Colonic mucosa (tissue), 4 donors: ENCODE results near the gene PFKL. TPM values are rescaled to one million over a fixed set of nuclear protein-coding genes. Genes with fewer than 3 reads are reported as not detected.

ENCODE experiments used
- DNase-seq: peaks from one replicate; pipeline ENCODE4 v3.0.0-alpha.2; 2020
- H3K27ac ChIP-seq: fragments of 200-600 bp; one replicate; pipeline ENCODE4 v1.8.0; 2021
- H3K27me3 ChIP-seq: fragments of 200-600 bp; one replicate; pipeline ENCODE4 v1.8.0; 2021
- H3K36me3 ChIP-seq: fragments of 200-600 bp; one replicate; pipeline ENCODE4 v1.8.0; 2021
- H3K4me1 ChIP-seq: fragments of 200-600 bp; one replicate; pipeline ENCODE4 v1.8.0; 2021; ENCODE audit warnings: mild to moderate bottlenecking
- H3K4me3 ChIP-seq: fragments of 200-600 bp; one replicate; pipeline ENCODE4 v1.8.0; 2021
- H3K9ac ChIP-seq, 2 donors: one replicate each; pipeline ENCODE4 v1.7.0; 2013; ENCODE audit warnings: control low read depth in 2 of 2, low read depth in 2 of 2, low read length in 2 of 2
- H3K9me3 ChIP-seq: fragments of 200-600 bp; one replicate; pipeline ENCODE4 v1.8.0; 2021
- intact Hi-C: fragments of 100-400 bp; cut with DNase I; formaldehyde crosslinking; loops from one replicate; pipeline ENCODE4 v1.14.1; 2022
- total RNA-seq, 2 donors: library from RNA; stranded (reverse); fragmentation: NEBNext Ultra II Directional in 1 of 2; extraction: Animal tissue kit (Norgen Biotek cat#: 25700) in 1 of 2; gene quantifications; one replicate each; pipeline ENCODE4 v1.2.1, GENCODE V29; 2021
- TF ChIP-seq, protein P1 (sequence below): fragments of 200-600 bp; IDR thresholded peaks from one replicate; pipeline ENCODE4 v1.8.0; 2022; ENCODE audit warnings: antibody characterized with exemption, mild to moderate bottlenecking
- donor health status: healthy.
- donor health status: DM: no; HTN: no; CAD: no.
- donor health status: DM: no; HTN: no; CAD: no.

Gene PFKL
- total RNA-seq, 2 donors from 2014 or later = 300 to 332 TPM

DNA sequence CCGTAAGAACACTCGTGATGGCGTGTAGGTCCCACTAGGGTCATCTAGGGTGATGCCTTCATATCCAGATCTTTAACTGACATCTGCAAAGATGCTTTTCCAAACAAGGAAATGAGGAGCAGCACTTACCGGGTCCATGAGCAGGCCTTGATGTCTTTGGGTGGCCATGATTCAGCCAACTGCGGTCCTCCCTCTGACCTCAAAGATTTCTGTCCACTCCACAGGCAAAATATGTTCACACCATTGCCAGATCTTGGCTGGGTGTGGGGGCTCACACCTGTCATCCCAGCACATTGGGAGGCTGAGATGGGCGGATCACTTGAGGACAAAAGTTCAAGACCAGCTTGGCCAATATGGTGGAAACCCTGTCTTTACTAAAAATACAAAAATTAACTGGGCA is 71.7 kb downstream of the PFKL start:
- no peaks in the 10 kb centered on the region for H3K36me3 ChIP-seq
- peaks cover 7% of the 10 kb centered on the region for H3K27me3 ChIP-seq
- H3K27ac ChIP-seq = no peak overlapping the region
- no peak overlapping the region for H3K9ac ChIP-seq
- intact Hi-C loops = no loop called here
- TF ChIP-seq, protein P1, sequence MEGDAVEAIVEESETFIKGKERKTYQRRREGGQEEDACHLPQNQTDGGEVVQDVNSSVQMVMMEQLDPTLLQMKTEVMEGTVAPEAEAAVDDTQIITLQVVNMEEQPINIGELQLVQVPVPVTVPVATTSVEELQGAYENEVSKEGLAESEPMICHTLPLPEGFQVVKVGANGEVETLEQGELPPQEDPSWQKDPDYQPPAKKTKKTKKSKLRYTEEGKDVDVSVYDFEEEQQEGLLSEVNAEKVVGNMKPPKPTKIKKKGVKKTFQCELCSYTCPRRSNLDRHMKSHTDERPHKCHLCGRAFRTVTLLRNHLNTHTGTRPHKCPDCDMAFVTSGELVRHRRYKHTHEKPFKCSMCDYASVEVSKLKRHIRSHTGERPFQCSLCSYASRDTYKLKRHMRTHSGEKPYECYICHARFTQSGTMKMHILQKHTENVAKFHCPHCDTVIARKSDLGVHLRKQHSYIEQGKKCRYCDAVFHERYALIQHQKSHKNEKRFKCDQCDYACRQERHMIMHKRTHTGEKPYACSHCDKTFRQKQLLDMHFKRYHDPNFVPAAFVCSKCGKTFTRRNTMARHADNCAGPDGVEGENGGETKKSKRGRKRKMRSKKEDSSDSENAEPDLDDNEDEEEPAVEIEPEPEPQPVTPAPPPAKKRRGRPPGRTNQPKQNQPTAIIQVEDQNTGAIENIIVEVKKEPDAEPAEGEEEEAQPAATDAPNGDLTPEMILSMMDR = no peak
- no peak for DNase-seq
- H3K9me3 ChIP-seq = no peaks in the 10 kb centered on the region
- no peak overlapping the region for H3K4me3 ChIP-seq
- no peaks in the 10 kb centered on the region for H3K4me1 ChIP-seq

- intact Hi-C loops = no loop called here
- Histone ChIP-seq H3K27me3 (peaks cover 7% of the 10 kb centered on the region), H3K27ac (no peak overlapping the region), H3K4me3 (no peak overlapping the region), H3K9ac (no peak overlapping the region), H3K36me3 (no peaks in the 10 kb centered on the region), H3K9me3 (no peaks in the 10 kb centered on the region), H3K4me1 (no peaks in the 10 kb centered on the region)
- no peak for DNase-seq
- TF ChIP-seq, protein P1 = no peak
These were observed 72.8 kb downstream of the PFKL start for GRCh38 chr21:44372616-44373015.

- H3K9me3 ChIP-seq = no peaks in the 10 kb centered on the region
- no peak overlapping the region for H3K9ac ChIP-seq
- no peak for DNase-seq
- TF ChIP-seq, protein P1 = no peak
- no peaks in the 10 kb centered on the region for H3K36me3 ChIP-seq
- intact Hi-C loops = no loop called here
- H3K4me1 ChIP-seq = no peaks in the 10 kb centered on the region
- no peak overlapping the region for H3K27ac ChIP-seq
- H3K4me3 ChIP-seq = no peak overlapping the region
- no peaks in the 10 kb centered on the region for H3K27me3 ChIP-seq
These were observed 74.9 kb downstream of the PFKL start for GRCh38 chr21:44374601-44375280.

DNA sequence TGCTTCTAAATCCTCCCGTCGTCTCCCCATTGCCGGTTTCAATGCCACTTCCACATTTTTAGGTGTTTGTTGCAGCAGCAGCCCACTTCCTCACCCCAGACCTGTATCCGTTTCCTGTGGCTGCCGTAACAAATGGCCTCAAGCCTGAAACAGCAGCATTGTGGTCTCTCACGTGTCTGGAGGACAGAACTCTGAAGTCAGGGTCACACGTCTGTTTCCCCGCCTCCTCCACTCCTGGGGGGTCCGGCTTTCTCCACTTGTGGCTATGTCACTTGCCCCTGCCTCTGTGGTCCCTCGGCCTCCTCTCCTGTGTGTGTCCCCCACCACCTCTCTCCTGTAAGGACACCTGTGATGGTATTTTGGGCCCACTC is 75.4 kb downstream of the PFKL start:
- Histone ChIP-seq H3K4me3 (no peak overlapping the region), H3K9ac (no peak overlapping the region), H3K4me1 (no peaks in the 10 kb centered on the region), H3K9me3 (no peaks in the 10 kb centered on the region), H3K36me3 (no peaks in the 10 kb centered on the region), H3K27ac (no peak overlapping the region), H3K27me3 (no peaks in the 10 kb centered on the region)
- no peak for DNase-seq
- intact Hi-C loops = no loop called here
- TF ChIP-seq, protein P1 = no peak

DNA sequence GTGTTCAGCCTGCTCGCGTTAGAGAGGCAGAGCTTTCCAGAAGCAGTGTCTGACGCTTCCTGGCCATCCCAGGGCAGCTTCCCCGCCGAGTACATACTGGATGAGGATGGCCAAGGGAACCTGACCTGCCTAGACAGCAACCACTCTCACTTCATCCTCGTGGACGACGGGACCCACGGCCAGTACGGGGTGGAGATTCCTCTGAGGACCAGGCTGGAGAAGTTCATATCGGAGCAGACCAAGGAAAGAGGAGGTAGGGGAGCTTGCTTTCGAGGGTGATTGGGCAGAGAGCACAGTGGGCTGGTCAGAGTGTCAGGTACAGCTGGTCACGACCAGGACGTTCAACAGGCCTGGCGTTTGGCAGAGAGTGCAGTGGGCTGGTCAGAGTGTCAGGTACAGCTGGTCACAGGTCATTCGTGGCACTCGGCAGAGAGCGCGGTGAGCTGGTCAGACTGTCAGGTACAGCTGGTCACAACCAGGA is 75.9 kb downstream of the PFKL start:
- DNase-seq = no peak
- Histone ChIP-seq H3K36me3 (no peaks in the 10 kb centered on the region), H3K4me3 (no peak overlapping the region), H3K4me1 (no peaks in the 10 kb centered on the region), H3K27me3 (no peaks in the 10 kb centered on the region), H3K9me3 (no peaks in the 10 kb centered on the region), H3K9ac (no peak overlapping the region), H3K27ac (no peak overlapping the region)
- TF ChIP-seq, protein P1 = no peak
- intact Hi-C loops = no loop called here
